GM18858 (cell line): ENCODE results near the gene ISY1.
"Not testable (repeated sequence)": the region's sequence is repeated elsewhere in the genome, so short reads cannot be mapped to it uniquely, and the experiment has no call there.

Experiments used
- ATAC-seq: cut with Tn5 transposase; IDR thresholded peaks from one replicate; pipeline ENCODE4 v1.9.1; 2021; ENCODE audit not compliant: unreplicated experiment

The ISY1 gene

DNA sequence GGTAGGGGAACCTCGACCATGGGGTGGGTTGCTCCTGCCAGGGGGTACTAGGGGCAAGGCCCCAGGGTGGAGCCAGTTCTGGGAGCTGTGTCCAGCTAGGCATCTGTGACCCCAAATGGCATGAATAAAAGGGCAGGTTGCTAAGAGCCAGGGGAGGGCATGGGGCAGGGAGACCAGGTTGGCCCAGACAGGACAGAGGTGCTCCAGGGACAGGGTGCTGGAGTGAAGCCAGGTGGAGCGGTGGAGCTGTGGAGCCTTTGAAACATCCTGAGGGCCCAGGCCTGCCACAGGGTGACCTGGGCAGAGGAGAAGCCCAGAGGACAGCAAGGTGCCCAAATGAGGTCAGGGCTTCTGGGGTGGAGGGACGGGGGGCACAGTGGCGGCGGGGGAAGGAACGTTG lies 72.6 kb downstream of the ISY1 start:
- ATAC-seq = not testable (repeated sequence)

- not testable (repeated sequence) for ATAC-seq
Measured at GRCh38 chr3:129087904-129088303, 73.0 kb downstream of the ISY1 start.

DNA sequence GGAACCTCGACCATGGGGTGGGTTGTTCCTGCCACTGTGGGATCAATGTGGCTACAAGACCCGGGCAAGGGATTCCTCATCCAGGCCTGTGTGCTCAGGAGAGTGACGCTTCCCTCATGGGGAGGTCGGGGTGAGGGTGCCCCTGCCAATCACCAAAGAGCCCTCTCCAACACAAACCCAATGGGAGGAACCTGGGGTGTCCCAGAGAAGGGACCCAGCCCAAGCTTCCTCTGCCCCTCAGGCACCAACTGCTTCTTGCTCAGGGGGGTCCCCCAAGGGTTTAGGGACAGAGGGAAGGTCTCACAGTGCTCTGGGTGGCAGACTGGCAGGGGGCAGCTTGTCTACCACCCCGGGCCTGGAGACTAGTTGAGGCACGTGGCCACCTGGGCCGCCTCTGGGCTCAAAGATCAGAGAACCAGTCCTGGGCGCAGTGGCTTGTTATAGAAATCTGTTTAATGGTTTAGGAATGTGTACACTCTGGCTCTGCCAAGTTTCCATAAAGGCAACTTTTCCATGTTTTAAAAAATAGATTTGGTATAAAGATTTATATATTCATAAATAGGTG lies 73.6 kb downstream of the ISY1 start:
- no peak for ATAC-seq

- no peak for ATAC-seq
Measured at GRCh38 chr3:129085818-129086217, 75.0 kb downstream of the ISY1 start.

DNA sequence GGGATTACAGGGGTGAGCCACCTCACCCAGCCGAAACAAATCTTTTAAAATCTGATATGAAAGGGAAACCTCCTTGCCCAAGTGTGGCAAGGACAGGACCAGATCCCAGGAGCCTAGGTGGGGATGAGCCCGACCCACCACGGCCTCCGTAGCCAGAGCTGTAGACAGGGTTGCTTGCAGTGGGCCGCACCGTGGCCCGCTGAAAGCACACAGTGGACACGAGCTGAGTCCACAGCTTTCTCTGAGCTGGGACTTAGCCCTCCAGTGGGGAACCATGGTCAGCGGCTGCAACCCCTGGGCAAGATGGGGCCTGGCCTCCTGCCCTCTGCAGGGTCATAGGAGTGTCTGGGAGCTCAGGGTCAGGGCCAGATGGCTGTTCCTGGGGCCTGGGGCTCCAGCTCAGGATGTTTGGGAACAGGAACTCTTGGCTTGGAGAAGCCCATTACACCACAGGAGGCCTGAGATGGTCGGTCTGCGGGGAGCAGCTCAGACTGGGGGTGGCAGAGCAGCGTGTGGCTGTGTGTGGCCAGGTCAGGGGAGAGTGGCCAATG lies 75.6 kb downstream of the ISY1 start:
- no peak for ATAC-seq

GRCh38 chr3:129084501-129084900 lies 76.4 kb downstream of the ISY1 start:
- no peak for ATAC-seq

DNA sequence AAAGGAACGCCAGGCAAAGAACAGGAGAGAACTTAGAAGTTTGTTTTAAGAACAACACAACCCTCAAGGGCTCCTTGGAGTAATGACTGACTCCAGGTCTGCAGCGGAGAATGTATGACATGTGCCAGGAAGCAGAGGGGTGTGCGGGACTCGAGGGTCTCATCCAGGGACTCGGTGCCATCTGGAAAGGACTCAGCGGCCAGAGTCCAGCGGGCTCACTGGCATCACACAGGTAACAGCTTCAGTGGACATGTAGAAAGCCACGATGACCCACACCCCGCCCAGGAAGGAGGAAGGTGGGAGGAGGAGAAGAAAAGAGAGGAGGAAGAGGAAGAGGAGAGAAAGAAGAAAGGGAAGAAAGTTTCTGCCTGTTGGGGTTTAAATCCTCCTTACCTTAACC lies 78.8 kb downstream of the ISY1 start:
- ATAC-seq = no peak

DNA sequence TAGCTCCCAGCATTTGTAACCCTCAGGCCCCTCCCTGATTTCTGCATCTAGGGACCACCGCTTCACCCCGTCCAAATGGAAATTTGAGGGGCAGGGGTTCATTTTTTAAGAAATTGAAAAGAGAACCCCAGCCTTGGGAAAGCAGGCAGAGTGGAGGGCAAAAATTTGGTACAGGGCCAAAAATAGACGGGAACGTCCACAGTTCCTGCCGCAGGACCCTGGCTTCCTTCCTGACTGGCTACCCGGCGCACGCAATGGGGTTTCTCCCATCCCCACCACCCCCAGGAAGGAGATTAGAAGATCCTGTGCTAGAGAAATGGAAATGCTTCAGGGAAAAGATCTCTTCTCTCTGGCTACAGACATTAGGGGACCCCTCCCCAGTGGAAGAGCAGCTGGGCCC lies 79.4 kb downstream of the ISY1 start:
- ATAC-seq = no peak

- no peak for ATAC-seq
Measured at GRCh38 chr3:129078510-129078909, 82.4 kb downstream of the ISY1 start.
